Stimulated activated CD8-positive, alpha-beta memory T cell treated with anti-CD3 and anti-CD28 coated beads, Interleukin-7, amount 100 ng/mL, for 1 hour (primary cell): ENCODE results near the gene NFAT5.
A peak's percentile ranks its signal among the peaks of the same experiment; 100 is the strongest.
"Not testable (repeated sequence)": the region's sequence is repeated elsewhere in the genome, so short reads cannot be mapped to it uniquely, and the experiment has no call there.

Source experiments
- DNase-seq, 2 donors: peaks; one replicate each; pipeline ENCODE4 v3.0.0-alpha.2; 2020; ENCODE audit warnings: low read depth in 2 of 2

Gene NFAT5, protein sequence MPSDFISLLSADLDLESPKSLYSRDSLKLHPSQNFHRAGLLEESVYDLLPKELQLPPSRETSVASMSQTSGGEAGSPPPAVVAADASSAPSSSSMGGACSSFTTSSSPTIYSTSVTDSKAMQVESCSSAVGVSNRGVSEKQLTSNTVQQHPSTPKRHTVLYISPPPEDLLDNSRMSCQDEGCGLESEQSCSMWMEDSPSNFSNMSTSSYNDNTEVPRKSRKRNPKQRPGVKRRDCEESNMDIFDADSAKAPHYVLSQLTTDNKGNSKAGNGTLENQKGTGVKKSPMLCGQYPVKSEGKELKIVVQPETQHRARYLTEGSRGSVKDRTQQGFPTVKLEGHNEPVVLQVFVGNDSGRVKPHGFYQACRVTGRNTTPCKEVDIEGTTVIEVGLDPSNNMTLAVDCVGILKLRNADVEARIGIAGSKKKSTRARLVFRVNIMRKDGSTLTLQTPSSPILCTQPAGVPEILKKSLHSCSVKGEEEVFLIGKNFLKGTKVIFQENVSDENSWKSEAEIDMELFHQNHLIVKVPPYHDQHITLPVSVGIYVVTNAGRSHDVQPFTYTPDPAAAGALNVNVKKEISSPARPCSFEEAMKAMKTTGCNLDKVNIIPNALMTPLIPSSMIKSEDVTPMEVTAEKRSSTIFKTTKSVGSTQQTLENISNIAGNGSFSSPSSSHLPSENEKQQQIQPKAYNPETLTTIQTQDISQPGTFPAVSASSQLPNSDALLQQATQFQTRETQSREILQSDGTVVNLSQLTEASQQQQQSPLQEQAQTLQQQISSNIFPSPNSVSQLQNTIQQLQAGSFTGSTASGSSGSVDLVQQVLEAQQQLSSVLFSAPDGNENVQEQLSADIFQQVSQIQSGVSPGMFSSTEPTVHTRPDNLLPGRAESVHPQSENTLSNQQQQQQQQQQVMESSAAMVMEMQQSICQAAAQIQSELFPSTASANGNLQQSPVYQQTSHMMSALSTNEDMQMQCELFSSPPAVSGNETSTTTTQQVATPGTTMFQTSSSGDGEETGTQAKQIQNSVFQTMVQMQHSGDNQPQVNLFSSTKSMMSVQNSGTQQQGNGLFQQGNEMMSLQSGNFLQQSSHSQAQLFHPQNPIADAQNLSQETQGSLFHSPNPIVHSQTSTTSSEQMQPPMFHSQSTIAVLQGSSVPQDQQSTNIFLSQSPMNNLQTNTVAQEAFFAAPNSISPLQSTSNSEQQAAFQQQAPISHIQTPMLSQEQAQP (N-terminal part only)

DNA sequence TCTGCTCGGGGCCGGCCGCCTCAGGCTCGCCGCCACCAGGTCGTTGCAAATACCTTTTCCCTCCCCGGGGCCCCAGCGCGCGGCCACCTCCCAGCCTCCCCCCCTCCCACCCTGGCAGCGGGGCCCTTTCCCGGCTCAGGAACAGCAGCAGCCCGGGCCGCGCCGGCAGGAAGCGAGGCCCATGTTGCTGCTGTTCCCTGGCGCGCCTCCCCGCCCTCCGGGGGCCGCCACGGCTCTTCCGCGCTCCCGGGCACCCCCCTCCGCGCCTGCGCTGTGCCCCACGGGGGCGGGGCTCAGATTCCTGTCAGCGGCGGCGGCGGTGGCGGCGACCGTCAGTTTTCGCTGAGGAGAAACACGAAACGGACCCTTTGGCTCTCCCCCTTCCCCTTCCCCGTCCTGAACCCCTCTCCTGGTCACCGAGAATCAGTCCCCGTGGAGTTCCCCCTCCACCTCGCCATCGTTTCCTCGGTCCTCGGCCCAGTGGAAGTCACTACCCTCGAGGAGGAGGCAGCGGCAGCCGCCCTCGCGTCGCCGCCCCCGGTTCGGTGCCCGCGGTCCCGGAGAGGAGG is at the start of gene NFAT5:
Gene NFAT5, plus strand, starts transcription at position 296 of the 569 bp plus-strand sequence. CDS start 336 bp downstream, outside the sequence.
- DNase-seq, result peak; percentile 84 to 86

DNA sequence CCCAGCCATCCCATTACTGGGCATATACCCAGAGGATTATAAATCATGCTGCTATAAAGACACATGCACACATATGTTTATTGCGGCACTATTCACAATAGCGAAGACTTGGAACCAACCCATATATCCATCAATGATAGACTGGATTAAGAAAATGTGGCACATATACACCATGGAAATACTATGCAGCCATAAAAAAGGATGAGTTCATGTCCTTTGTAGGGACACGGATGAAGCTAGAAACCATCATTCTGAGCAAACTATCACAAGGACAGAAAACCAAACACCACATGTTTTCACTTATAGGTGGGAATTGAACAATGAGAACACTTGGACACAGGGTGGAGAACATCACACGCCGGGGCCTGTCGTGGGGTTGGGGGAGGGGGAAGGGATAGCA is 47.9 kb upstream of the NFAT5 start:
- DNase-seq, result not testable (repeated sequence)

DNA sequence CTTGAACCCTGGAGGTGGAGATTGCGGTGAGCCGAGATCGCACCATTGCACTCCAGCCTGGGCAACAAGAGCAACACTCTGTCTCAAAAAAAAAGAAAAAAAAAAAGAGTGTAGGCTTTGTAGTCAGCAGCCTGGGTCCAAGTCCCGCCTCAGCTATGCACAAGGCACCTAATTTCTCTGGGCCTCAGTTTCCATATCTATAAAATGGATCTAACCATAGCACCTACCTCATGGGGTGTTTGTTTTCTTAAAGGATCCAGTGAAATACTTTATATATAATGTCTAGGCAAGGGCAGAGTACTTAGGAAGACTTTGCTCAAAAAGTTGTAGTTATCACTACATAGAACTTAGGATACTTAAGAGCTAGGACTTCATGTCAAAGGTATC is 45.4 kb upstream of the NFAT5 start:
- no peak for DNase-seq

DNA sequence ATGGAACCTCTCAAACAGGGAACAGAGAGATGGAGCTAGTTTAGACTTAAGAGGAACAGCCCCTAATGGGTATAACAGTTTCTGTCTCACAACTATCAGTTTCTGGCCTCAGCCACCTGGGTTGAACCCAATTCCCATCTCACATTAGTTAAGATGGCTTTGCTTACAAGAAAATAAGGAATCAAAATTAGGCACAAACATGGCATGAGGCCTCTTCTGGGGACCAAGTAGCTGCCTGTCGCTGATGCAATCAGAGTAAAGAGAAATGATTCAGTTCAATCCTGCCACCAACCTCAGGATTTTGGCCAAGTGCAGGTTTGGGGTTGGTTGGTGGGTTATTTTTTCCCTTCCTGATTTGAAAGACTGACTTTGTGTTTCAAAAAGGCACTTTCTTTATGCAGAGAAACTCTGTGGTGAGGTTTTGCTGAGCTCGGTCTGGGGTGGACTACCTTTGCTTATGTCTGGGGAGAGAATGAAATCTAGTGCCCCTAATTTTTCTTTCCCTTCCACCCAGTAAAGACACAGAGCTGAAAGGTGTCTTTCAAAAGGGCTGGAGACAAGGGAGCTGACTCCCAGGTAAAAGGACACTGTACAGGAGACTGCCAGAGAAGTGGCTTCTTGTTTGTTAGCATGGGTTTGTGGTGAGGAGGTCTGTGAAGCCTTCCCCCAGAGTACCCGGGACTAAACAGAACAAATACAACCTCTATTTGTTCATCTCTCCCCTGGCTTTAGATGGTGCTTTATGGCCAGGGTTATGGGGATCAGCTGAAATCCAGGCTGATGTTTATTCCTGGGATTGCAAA is 44.8 kb upstream of the NFAT5 start:
- DNase-seq, result no peak

DNA sequence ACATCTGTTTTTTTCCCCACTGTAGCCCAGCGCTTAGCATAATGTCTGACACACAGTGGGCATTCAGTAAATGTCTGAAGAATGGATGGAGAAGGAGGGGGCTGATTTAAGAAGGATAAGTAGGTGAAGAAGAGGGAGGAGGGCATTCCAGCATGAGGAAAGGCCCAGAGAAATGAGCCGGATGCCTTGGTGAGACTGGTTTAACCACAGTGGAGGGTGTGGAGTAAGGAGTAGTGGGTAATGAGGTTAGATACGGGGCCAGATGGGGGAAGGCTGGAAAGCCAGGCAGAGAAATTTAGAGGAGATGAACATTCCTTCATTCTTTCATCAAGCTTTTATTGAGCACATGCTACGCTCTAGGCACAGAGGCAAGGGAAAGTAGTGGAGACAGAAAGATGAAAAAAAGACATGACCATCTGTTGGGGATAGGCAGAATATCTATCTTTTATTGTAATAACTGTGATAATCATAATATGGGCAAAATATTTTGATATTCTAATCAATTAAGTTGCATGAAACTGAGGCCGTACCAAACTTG is 43.7 kb upstream of the NFAT5 start:
- no peak for DNase-seq

DNA sequence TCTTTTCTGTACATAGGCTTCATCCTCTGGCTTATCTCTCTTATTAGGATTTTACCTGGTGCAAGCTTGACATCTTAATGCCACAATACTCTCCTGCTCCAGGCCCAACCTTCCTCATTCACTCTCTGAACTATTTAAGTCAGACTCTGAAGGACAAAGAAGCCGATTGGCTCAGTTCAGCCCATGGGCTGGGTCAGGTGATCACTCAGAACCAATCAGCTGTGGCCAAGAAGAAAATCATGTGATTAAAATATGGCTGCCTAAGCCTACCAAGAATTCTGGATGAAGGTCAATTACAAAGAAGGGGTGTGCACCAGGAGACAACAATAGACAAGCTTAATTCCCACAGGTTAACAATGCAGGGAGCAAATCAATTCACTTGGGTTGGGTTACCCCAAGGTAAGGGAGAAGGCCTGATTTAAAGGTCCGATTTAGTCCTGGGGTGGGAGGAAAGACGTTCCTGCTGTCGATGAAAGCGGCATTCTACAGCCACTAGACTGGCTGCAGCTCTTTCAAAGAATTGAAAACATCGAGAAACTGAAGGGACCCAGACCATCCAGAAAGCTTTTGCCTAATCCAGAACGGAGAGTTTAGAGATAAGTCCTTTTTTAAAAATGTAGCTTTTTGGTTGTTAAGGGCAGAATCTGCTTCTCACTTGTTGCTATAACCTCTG is 42.9 kb upstream of the NFAT5 start:
- no peak for DNase-seq

DNA sequence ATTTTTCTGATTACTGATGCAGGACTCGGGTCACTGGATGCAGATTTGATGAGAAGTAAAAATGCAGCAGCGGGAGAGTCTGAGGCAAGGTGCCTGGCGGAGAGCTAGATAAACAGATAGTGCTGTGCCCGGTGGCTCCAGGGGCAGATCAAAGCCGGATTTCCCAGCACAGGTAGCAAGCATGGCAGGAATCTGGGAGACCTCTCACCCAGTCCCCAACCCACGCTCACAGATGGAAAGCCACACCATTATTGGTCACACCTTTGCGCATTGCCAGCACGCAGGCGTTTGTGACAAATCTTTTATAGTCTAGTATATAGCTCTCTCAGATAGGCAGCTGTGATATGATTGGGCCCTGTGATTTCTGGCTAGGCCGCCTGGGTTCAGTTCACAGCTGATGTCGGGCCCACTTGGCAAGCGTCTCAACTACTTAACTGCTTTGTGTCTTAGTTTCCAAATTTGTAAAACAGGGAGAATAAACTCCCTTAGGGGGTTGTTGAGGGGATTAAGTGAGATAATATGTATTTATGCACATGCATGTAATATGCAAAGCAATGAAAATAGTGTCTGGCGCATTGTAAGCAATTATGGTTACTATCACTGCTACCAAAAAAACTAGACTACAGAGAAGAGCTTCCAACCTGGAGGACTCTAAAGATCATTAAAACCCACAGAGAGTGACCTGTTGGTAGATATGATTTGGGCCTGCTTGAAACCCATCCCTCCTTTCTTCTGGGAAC is 42.0 kb upstream of the NFAT5 start:
- no peak for DNase-seq

DNA sequence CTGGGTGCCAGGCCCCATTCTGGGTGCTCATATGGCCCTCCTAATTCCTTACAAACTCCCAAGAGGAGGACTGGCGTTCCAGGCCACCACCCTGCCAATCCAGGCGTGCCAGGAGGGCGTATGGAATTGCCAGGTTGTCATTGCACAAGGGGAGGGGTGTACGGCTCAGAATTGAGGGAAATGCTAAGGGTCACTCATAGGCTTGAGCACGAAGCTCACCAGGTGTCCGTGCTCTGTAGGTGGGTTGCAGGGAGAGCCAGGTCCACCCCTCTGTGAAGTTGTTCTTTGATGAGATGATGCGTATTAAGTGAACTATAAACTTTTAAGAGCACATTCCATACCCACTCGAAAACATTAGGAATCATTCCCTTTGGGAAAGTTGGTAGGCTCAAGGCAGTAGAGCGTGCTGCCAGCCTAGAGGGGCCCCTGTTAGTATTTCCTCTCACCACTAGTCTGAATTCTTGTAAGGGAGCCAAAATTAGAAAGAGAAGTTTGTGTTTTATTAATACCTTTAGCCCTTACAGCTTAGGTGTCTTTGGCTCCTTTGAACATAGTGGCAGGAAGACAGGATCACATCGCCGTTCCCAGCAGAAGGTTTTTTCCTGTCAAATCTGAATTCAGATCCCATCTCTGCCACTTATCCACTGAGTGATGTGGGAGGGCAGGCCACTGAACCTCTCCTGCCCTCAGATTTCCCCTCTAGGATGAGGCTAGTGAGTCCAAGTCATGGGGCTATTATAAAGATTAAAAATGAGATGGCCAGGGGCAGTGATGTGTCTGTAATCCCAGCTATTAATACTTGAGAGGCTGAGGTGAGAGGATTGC is 38.7 kb upstream of the NFAT5 start:
- no peak for DNase-seq

DNA sequence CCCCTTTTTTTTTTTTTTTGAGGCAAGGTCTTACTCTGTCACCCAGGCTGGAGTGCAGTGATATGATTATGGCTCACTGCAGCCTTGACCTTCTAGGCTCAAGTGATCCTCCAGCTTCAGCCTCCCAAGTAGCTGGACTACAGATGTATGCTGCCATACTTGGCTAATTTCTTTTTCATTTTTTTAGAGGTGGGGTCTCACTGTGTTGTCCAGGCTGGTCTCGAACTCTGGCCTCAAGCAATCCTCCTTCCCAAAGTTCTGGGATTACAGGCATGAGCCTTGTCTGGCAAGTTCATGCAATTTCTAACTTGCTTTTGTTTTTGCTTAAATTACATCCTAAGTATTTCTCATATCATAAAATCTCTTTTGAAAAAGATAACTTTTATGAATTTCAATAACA is 33.8 kb upstream of the NFAT5 start:
- no peak for DNase-seq

DNA sequence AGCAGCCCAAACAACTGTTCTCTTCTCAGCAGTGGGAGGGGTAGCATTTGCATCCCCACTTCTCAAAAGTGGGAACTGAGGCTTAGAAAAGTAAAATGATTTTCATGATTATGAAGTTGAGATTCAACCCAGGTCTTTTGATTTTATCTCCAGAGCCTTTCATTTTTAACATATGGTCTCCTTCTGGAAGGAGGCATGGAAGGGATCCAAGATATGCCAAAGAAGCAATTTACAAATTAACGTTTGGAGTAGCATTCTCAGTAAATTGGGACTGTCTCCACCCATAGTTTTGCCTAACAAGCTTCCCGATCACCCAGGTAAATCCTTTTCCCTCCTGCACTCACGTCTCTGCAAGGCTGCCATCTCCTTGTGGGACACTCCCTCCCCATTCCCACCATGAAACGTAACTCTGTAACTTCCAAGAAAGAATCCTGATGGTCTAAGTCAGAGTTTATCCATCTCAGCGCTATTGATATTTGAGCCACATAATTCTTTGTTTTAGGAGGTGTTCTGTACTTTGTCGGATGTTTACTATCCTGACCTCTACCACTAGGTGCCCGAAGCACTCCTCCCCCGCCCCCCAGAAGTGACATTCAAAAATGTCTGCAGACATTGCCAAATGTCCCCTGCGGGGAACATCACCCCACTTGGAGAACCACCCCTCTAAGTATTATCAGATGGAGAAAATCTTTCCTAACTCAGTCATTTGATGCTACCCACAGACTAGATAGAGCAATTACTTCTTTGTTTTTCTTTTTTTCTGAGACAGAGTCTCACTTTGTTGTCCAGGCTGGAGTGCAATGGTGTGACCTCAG is 32.9 kb upstream of the NFAT5 start:
- DNase-seq, result no peak

DNA sequence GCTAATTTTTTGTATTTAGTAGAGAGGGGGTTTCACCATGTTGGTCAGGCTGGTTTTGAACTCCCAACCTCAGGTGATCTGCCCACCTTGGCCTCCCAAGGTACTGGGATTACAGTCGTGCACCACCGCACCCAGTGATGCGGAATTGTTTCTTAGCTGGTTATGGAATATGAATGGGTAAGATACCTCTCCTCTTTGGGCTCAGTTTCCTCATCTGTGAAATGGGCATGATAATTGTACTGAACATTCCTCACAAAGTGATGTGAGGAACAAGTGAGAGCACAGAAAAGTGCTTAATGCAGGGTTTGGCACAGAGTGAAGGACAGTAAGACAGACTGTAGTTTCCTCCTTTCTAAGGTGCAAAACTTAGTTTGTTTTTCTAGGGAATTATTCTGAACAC is 31.0 kb upstream of the NFAT5 start:
- no peak for DNase-seq

DNA sequence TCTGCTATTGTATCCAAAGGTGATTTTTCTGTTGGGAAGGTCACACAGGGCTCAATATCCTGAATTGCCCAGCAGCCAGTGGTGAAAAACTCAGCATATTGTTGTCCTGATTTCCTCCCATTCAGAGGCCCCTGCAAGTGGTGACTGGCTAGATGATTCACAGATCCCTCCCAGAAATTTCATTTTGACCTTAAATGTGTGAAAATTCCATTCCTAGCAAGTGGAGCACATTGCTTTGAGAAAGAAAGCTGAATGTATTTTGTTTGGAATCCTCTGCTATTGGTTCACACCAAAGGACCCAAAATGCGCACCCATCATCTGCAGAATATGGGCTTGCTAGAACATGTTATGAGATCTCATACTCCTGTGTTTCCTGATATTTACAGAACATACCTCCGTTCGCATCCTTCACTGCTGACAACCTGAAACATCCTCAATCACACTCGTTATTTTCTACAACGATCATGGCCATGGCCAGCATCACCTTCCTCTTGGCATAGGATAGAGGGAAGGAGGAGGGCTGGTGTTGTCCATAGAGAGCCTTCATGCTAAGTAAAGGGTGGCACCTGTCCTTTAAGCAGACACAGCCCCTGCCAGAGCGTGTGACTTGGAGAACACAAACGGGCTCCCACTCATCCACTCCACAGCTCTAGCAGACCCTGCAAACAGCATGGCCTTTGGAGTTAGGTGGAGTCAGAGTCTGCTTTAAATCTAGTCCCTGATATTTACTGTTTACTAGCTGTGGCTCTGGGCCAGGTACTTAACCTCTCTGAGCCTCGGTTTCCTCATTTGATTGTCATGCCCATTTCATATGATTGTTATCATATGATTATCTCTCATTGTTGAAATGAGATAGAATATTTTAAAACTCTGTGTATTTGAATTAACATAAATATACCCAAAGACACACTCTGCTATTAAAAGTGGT is 30.4 kb upstream of the NFAT5 start:
- DNase-seq, result no peak

DNA sequence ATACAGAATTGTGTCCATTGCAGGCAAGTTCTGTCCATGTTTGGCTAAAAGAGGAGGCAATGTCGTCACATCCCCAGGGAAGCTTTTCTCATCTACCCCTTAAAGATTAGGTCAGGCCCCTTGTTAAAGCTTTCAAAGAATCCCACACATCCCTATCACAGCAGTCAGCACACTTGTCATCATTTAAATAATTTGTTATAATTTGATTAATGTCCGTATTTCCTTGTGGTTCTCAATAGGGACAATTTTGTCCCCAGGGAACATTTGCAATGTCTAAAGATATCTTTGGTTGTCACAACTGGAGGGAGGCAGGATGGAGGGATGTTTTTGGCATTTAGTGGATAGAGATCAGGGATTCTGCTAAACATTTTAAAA is 28.1 kb upstream of the NFAT5 start:
- DNase-seq, result no peak

DNA sequence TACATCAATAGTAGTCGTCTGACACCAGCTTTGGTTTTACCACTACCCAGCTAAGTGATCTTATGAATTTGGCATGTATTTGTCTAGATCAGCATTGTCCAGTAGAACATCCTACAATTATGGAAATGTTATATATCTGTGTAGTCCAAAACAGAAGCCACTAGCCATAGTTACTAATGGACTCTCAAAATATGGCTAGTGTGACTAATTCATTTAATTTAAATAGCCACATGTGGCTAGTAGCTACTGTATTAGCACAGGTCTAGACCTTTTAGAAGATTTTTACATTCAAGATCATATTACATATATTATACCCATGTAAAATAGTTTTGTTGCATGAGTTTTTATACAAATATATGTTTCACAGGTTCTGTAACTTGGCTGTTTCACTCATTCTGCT is 27.0 kb upstream of the NFAT5 start:
- no peak for DNase-seq

DNA sequence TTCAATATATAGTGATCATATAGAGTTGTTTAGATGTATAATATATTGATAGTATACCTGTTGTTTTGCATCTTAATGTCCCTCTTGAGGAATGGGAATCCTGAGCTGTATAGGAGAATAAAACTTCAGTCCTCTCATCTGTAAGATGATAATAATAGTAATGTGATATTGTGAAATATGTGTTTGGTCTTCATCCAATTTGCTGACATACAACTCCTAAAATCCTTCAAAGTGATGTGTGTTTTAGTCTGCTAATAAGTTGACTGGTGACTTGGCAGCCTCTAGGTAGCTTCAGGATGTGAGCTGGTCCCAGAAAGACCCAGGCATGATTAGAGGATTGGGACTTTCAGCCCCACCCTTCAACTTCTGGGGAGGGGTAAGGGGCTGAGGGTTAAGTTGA is 22.8 kb upstream of the NFAT5 start:
- DNase-seq, result no peak

DNA sequence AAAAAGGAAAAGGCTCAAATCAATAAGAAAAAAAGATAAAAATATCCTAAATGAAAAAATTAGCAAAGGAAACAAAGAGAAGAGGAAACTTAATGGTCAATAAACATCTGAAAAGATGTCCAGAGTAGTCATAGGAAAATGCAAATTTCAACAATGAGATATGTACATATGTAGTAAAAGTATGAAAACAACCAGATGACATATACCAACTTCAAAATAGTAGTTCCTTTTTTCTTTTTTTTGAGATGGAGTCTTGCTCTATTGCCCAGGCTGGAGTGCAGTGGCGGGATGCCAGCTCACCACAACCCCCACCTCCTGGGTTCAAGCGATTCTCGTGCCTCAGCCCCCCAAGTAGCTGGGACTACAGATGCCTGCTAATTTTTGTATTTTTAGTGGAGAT is 21.7 kb upstream of the NFAT5 start:
- DNase-seq, result no peak

DNA sequence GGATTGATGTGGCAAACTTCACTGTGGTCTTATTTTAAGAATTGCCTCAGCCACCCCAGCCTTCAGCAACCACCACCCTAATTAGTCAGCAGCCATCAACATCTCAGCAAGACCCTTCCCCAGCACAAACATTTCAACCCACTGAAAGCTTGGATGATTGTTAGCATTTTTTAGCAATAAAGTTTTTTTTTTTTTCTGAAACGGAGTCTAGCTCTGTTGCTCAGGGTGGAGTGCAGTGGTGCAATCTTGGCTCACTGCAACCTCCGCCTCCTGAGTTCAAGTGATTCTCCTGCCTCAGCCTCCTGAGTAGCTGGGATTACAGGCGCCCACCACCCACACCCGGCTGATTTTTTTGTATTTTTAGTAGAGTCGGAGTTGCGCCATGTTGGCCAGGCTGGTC is 19.1 kb upstream of the NFAT5 start:
- DNase-seq, result not testable (repeated sequence)
